Measurements from ENCODE around the gene PCGF2. TPM values are rescaled to one million over a fixed set of nuclear protein-coding genes. Genes with fewer than 3 reads are reported as not detected.

The PCGF2 gene
- total RNA-seq, 1 donor from 2014 or later, result 16.7 TPM

DNA sequence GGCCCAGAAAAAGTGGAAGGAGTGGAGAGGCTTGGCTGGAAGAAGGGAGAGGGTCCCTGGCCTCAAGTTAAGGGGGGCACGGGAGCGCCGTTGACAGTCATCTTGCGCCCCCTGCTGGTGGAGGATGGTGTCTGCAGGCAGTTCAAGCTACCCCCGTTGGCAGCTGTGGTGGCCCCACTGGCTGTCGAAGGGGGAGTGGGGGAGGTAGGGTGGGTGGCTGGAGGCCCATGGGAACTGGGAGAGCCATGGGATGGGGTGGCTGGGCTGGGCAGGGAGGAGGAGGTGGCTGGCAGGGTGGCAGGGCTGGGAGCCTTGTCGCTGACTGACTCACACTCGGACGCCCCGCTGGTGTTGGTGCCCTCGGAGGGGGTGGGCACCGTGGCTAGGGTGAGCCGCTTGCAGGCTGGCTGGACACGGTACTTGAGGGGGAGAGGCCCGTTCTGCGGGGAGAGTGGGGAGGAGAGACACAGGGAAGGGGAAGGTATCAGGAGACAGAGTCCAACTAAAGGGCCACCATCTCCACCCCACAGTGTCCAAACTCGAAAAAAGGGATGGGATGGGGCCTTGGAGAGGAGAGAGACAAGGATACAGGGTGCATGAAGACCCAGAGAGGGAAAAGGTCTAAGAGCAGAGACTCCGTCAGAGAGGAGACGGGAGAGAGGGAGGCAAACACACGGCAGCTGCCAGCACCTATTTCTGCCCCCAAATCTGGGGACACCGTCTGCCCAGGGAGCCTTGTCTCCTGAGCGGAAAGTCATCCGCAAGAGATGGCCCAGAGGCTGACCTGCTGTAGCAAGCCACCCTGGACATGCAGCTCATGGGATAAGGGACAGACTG, 12.8 kb downstream of the PCGF2 start:
- H3F3A ChIP-seq (ENCODE audit: low read depth), result peaks cover 46% of the 10 kb centered on the region
- no peak overlapping the region for H3K4me3 ChIP-seq
- peaks cover 92% of the 10 kb centered on the region for H4K20me1 ChIP-seq (ENCODE audit: low read depth)
- no peaks in the 10 kb centered on the region for H3K27me3 ChIP-seq
- H2AFZ ChIP-seq (replicated peaks), result no peak overlapping the region
- Mint-ChIP-seq H3K27ac (no peak overlapping the region), H3K27me3 (ENCODE audit: insufficient read depth, low read depth) (peaks cover 12% of the 10 kb centered on the region), H3K4me1 (peaks cover 13% of the 10 kb centered on the region), H3K9me3 (no peaks in the 10 kb centered on the region), H3K4me3 (peak overlapping the region; percentile 28), H3K36me3 (peaks cover 14% of the 10 kb centered on the region)
- no peak overlapping the region for H3K27ac ChIP-seq
- no peak overlapping the region for H3K9ac ChIP-seq
- no peak for TF ChIP-seq EZH2phosphoT487 (IDR thresholded peaks at IDR 0.05)
- TF ChIP-seq, protein P1, sequence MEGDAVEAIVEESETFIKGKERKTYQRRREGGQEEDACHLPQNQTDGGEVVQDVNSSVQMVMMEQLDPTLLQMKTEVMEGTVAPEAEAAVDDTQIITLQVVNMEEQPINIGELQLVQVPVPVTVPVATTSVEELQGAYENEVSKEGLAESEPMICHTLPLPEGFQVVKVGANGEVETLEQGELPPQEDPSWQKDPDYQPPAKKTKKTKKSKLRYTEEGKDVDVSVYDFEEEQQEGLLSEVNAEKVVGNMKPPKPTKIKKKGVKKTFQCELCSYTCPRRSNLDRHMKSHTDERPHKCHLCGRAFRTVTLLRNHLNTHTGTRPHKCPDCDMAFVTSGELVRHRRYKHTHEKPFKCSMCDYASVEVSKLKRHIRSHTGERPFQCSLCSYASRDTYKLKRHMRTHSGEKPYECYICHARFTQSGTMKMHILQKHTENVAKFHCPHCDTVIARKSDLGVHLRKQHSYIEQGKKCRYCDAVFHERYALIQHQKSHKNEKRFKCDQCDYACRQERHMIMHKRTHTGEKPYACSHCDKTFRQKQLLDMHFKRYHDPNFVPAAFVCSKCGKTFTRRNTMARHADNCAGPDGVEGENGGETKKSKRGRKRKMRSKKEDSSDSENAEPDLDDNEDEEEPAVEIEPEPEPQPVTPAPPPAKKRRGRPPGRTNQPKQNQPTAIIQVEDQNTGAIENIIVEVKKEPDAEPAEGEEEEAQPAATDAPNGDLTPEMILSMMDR (IDR thresholded peaks at IDR 0.05), result peak; percentile 98
- no peak for TF ChIP-seq EZH2 (IDR thresholded peaks at IDR 0.05)
- no peak overlapping the region for H3K4me2 ChIP-seq
- no peaks in the 10 kb centered on the region for H3K9me3 ChIP-seq (ENCODE audit: low read depth)
- H3K4me1 ChIP-seq, result no peaks in the 10 kb centered on the region
- peak; percentile 82 for DNase-seq (ENCODE audit: low spot score)
- H3K36me3 ChIP-seq, result no peaks in the 10 kb centered on the region
- peaks cover 18% of the 10 kb centered on the region for H3K79me2 ChIP-seq (ENCODE audit: low read depth)

GRCh38 chr17:38733982-38734973, 13.9 kb downstream of the PCGF2 start:
- no peaks in the 10 kb centered on the region for H3K9me3 ChIP-seq (ENCODE audit: low read depth)
- no peak overlapping the region for H3K4me3 ChIP-seq
- H3K27ac ChIP-seq, result no peak overlapping the region
- H2AFZ ChIP-seq (replicated peaks), result no peak overlapping the region
- peaks cover 5% of the 10 kb centered on the region for H3K27me3 ChIP-seq
- TF ChIP-seq EZH2 (IDR thresholded peaks at IDR 0.05) (no peak), EZH2phosphoT487 (IDR thresholded peaks at IDR 0.05) (no peak)
- TF ChIP-seq, protein P1 (IDR thresholded peaks at IDR 0.05), result peak; percentile 19
- Mint-ChIP-seq H3K27ac (no peak overlapping the region), H3K4me3 (peak overlapping the region; percentile 5), H3K27me3 (ENCODE audit: insufficient read depth, low read depth) (peaks cover 10% of the 10 kb centered on the region), H3K4me1 (peaks cover 16% of the 10 kb centered on the region), H3K9me3 (no peaks in the 10 kb centered on the region), H3K36me3 (peaks cover 13% of the 10 kb centered on the region)
- peaks cover 5% of the 10 kb centered on the region for H3K4me1 ChIP-seq
- H4K20me1 ChIP-seq (ENCODE audit: low read depth), result peaks cover 83% of the 10 kb centered on the region
- no peak overlapping the region for H3K9ac ChIP-seq
- H3K79me2 ChIP-seq (ENCODE audit: low read depth), result peaks cover 7% of the 10 kb centered on the region
- peaks cover 55% of the 10 kb centered on the region for H3F3A ChIP-seq (ENCODE audit: low read depth)
- no peak for DNase-seq (ENCODE audit: low spot score)
- no peaks in the 10 kb centered on the region for H3K36me3 ChIP-seq
- no peak overlapping the region for H3K4me2 ChIP-seq

DNA sequence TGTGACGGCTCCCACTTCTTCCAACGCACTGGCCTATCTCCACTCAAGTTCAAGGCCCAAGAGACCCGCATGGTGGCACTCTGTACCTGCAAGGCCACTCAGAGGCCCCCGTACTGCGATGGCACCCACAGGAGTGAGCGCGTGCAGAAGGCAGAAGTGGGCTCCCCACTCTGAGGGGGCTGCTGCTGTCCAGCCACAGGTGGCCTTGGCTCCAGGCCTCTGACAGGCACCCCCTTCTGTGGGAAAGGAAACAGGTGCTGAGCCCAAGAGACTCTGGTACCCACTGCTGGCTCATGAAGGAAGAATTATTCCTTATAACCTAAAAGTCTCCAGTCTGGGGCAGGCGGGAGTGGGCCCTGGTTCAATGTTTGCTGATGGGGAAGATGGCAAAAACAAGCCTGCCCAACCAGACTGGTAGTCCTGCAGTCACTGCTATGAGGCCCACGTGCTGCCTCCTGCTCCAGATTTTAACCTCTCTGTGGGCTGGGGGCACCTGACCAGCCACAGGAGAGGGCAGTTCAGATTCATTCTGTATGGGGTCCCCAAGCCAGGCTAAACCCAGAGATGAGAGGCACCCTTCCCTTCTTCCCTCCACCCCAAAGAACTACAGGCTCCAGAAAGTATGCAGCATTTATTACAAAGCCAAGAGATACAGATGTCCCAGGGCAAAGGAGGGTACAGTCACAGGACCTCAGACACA, 14.7 kb downstream of the PCGF2 start:
- no peak for DNase-seq (ENCODE audit: low spot score)
- H3K4me1 Mint-ChIP-seq, result peaks cover 19% of the 10 kb centered on the region
- no peaks in the 10 kb centered on the region for H3K79me2 ChIP-seq (ENCODE audit: low read depth)
- TF ChIP-seq EZH2 (IDR thresholded peaks at IDR 0.05), result no peak
- TF ChIP-seq, protein P1 (IDR thresholded peaks at IDR 0.05), result no peak
- TF ChIP-seq EZH2phosphoT487 (IDR thresholded peaks at IDR 0.05), result no peak
- peaks cover 13% of the 10 kb centered on the region for H3K27me3 ChIP-seq
- no peak overlapping the region for H3K27ac ChIP-seq
- peaks cover 5% of the 10 kb centered on the region for H3K4me1 ChIP-seq
- H3K36me3 Mint-ChIP-seq, result peaks cover 13% of the 10 kb centered on the region
- H3F3A ChIP-seq (ENCODE audit: low read depth), result peaks cover 59% of the 10 kb centered on the region
- H2AFZ ChIP-seq (replicated peaks), result no peak overlapping the region
- peaks cover 10% of the 10 kb centered on the region for H3K27me3 Mint-ChIP-seq (ENCODE audit: insufficient read depth, low read depth)
- H3K4me3 ChIP-seq, result no peak overlapping the region
- H3K9ac ChIP-seq, result no peak overlapping the region
- no peaks in the 10 kb centered on the region for H3K9me3 ChIP-seq (ENCODE audit: low read depth)
- no peak overlapping the region for H3K4me3 Mint-ChIP-seq
- no peak overlapping the region for H3K27ac Mint-ChIP-seq
- no peaks in the 10 kb centered on the region for H3K36me3 ChIP-seq
- peaks cover 75% of the 10 kb centered on the region for H4K20me1 ChIP-seq (ENCODE audit: low read depth)
- H3K9me3 Mint-ChIP-seq, result no peaks in the 10 kb centered on the region
- no peak overlapping the region for H3K4me2 ChIP-seq
